HG02623 (cell line): ENCODE data around the gene OCA2.

Source experiments
- ATAC-seq: cut with Tn5 transposase; IDR thresholded peaks from one replicate; pipeline ENCODE4 v1.9.1; 2021; ENCODE audit warnings: moderate library complexity; ENCODE audit not compliant: unreplicated experiment

The OCA2 gene

DNA sequence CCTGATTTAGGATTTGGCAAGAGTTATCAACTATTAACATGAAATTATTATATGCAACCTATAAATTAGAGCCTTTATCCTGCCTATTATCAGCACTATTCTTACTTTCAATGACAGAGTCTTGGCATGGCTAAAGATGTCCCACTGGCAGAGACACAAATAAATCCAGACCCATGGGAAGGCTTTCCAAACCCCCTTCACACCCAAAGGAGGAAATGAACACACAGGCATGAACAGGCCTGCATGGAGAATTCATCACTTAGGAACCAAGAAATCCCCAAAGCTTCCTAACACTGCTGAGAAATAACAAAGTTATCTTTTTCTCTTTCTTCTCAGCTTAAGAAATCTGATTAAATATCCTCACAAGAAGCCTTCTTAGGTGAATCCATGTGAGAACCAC, 213.9 kb downstream of the OCA2 start:
- no peak for ATAC-seq

DNA sequence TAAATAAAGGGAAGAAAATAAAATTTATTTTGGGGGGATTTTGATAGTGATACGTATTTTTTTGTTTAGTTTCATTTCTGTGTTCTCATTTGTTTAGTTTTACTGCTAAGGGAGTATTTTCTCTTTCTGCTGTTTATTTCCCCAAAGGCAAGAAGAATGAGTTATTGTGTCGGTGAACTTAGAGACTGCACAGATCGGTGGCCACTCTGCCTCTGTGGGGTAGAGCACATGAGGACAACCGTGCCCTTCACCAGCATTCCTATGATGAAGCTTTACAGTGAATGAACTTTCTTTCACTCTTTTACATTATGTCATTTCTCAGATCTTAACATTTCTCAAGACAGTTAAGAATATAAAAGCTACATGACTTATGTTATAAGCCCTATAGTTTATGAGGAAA, 214.4 kb downstream of the OCA2 start:
- ATAC-seq = no peak

DNA sequence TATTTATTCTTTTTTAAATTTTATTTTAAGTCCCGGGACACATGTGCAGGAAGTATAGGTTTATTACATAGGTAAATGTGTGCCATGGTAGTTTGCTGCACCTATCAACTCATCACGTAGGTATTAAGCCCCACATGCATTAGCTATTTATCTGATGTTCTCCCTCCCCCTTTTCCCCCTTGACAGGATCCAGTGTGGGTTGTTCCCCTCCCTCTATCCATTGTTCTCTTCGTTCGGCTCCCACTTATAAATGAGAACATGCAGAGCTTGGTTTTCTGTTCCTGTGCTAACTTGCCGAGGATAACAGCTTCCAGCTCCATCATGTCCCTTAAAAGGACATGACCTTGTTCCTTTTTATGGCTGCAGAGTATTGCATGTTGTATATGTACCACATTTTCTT, 220.3 kb downstream of the OCA2 start:
- no peak for ATAC-seq

DNA sequence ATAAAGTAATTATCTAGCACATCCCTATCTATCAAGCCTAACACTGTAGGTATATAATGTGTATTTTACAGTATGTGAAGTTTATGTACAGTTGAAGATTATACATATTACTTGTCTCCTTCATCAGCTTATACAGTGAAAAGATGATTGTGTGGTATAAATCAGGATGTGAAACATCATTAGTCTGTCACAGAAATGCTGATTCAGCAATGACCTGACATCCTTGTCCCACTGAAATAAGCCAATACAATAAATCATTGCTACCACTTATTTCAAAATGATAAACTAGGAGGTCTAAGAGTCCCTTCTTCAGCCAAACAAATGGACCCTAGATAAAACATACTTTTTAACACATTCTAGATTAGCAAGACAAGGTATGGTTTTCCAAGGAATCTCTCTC, 225.3 kb downstream of the OCA2 start:
- no peak for ATAC-seq

DNA sequence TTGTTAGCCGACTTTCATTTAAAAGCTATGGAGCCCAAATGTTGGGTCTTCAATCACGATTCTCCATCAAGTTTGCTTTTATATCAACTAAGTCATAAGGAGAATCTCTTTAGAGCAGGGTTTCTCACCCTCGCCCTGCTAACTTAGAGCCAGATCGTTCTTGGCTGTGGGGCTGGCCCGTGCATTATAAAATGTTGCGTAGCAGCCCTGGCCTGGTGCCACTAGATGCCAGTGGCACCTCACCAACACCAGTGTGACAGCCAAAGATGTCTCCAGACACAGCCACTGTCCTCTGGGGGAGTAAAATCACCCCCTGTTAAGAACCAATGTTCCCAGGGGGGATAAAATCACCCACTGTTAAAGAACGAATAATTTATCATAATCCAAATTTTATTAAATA, 226.1 kb downstream of the OCA2 start:
- ATAC-seq = no peak

DNA sequence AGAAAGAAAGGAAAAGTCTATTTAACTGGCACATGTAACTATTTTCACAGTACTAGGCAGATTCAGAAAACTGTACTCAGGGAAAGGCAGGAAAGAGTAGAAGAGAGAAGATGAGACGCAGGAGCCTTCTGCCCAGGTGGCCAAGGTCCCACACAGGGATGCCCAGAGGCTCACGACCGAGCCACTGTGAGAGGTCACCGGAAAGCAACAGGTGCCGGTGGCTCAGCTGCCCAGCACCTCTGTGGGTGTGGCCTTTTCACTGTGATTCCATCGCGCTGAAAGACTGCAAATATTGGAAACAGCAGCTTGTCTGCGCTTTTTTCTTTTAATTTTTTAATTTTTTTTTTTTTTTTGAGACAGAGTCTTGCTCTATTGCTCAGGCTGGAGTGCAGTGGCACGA, 226.8 kb downstream of the OCA2 start:
- no peak for ATAC-seq

DNA sequence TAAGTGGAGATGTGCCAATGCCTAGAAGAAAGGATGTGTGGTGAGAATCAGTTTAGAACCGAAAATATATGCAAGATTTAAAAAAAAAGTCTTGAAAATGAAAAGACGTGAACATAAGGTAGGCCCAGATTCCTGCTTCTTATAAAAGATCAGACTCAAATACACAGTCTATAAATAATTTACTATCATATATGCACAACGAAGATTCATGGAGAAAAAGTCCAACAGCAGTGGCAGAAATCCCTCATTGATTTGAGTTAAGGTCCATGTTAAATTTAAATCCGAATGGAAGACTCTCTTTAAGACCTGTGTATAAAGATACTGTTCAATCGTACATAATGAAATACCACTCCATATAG, 227.2 kb downstream of the OCA2 start:
- no peak for ATAC-seq

DNA sequence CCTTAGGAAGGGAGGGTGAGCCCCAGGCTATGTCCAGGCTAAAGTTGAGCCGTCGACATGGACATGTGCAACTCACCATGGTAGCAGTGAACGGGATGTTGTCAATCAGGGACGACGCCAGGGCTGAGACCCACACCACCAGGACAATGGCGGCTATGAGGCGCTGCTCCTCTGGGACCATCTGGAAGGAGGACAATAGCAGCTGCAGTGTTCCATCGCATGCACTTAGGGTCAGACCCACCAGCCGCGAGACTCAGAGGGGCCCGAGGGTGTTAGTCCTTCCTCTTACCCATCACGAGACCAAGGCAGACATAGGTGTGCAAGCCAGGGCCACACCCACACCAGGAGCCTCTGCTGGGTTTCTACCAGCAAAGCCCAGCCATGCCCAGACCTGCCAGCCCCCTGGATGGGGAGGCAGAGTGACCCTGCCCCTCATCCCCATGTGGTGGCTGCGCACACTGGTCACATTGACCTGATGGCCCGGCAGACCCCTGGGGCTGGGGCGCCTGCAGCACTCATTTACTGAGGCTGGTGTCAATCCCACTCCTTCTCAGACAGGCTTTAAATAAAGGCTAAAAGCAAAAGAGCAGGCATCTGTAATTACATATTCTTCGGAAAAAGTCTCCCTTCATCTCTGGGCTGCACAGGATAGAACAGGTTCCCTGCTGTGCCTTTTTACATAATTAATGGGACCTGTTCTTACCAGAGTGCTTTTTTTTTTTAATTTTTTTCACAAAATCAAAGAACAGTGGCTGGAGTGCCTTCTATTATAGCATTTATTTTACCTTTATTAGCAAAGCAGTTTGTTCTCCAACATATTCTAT, 227.8 kb downstream of the OCA2 start:
- ATAC-seq = no peak

DNA sequence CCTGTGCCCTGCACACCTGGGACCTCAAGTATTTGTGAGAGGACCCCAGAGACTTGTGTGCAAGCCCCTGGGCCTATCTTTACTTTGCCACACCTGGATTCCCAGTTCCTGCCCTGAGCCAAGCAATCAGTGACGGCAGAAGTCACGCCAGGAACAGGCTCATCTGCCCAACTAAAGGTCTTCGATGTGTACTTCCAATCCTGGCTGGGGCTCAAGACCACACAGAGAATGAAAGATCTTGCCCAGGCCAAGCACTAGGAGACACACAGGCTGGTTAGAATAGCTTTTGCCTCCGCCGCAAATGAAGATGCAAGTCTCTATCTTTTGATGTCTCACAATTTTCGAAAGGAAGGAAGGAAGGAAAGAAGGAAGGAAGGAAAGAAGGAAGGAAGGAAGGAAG, 228.8 kb downstream of the OCA2 start:
- ATAC-seq = no peak

DNA sequence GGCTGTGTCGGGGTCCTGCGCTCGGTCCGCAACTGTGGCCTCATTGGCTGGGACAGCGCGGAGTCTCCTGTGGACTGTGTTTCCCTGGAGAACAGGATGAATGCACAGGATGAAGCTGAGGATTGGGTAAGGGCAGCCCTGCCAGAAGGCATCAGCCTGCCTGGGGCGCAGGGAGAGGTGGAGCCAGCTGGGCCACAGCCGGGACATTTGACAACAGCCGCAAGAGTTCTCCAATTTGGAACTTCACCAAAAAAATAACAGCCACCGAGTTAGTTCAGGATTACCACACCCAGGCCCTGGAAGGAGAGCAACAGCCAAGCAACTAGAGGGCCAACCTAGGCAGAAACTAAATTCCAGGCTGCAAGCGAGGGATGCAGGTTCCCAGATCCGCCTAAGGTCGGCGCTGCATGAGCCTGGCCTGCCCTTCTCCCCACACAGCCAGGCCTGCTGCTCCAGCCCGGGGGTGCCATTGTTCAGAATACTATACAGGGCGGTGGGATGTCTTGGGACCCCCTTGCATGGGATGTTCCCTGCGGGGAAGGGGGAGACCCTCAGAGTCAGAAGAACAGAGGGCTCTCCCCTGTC, 229.3 kb downstream of the OCA2 start:
- no peak for ATAC-seq

DNA sequence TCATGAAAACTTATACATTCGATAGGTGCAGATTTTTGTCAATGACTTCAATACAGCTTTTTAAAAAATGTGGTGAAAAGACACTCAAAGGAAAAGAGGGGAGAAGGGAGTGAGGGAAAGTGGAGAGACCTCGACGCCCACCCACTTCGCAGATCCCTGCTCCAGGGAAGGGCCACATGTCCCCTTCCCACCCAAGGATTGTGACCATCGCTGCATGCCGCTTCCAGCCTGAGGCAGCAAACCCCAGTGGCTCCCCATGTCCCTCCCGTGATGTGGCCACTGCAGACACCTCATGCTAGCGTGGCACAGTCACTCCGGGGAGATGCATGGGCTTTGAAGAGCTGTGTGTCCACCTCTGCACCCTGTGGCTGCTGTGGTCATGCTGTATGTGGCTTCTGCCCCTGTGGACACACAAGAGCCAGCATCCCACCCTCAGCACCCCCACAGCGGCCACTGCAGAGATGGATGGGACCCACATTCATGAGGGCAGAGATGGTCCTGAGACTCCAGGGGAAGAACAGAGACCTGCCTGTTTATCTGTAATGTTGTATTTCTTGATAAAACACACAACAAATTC, 230.2 kb downstream of the OCA2 start:
- no peak for ATAC-seq

DNA sequence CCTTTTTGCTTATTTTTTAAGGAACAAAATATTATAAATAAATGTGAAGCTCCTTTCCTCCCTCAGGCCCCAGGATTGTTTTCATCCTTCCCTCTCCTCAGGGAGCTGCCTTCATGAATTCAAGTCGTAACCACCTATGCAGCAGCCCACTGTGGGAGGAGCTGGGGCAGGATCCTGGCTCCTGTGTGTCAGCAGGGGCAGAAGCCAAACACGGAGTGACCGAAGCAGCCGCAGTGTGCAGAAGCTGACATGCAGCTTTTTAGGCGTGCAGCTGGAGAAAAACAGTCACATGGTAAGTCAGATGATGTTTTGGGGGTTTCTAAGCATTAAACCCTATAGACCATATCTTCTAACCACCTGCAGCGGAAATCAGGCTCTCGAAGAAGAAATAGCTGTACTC, 231.3 kb downstream of the OCA2 start:
- no peak for ATAC-seq

DNA sequence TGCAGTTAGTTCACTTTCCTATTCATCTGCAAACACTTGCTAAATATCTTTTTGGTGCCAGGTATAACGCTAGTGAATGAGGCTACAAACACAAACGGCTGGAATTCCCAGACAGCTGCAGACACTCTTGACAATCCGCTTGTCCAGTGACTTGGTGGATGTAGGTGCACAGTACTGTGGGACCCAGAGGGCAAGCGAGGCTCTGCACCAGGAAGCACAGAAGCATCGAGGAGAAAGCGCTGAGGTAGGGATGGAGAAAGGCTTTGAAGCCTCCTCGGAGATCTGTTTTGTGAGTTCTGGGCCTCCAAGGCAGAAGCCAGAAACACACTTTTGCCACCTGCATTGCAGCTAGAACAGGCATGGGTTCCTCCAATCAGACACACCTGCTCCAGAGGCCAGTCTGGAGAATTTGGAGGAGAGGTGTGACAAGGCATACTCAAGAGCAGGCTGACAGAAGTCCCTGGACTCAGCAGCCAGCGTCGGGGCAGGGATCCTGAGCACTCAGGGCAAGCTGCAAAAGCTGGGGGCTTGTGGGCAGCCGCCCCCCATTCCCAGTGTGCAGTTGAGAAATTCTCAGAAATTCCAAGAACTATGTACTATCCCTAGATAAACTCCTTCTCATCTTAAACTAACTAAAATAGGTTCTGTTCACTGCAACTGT, 232.5 kb downstream of the OCA2 start:
- ATAC-seq = no peak

DNA sequence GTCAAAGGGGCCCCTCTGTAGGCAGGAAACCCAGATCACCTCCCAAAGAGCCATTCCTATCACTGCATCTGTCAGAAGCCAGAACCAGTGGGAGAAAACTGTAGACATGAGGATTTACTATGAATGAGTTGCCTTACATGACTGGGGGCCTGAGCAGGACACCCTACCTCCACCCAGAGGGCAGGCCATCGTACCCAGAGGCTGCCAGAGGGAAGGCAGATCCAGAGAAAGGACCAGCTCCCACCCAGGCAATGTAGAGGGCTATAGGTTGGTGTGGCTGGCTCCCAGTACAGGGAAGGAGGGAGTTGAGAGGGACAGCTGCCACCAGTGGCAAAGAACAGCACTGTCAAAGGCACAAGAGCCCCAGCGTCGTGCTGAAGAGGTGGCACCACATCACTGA, 233.2 kb downstream of the OCA2 start:
- ATAC-seq = no peak

DNA sequence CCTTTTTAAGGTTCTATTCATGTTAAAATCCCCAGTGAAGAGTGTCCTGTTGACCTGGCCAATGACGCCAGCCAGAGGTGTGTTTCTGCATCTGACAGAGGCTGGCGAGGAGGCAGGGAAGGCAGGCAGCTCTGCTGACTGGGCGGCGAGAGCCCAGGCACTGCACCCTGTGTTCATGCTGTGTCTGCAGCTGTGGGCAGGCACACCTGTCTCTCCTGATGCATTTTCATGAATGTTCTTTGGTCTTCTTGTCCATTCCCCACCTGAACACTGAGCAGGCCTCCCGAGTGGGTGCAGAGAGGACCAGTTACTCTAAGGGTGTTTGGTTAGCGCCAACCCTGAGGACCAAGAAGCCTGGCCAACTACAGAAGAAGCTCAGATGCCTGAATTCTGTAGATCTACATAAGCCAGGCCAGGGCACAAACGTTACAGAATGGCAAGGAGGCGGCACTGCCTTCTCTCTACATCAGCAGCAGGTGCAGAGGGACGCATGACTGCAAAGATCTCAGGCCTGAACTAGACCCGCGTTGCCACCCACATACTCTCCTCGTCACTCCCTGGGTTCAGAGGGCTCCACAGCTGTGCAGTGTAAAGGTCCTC, 233.7 kb downstream of the OCA2 start:
- no peak for ATAC-seq

DNA sequence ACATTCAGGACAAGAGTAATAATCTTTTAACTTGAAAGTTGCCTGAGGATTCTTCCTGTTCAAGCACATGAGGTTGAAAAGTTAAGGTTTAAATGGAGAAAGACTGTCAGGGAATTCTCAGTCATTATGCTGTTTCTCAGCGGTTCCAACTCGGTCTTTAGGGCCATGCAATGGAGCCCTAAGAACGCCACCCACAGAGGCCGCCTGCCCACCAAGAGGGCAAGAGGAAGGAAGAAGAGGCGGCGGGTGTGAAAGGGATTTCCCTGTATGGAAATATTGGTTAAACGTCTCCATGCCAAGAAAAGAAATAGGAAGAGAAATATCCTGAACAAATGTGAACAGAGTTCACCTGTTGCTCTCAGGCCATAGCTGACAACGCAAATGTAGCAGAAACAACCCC, 234.4 kb downstream of the OCA2 start:
- no peak for ATAC-seq

DNA sequence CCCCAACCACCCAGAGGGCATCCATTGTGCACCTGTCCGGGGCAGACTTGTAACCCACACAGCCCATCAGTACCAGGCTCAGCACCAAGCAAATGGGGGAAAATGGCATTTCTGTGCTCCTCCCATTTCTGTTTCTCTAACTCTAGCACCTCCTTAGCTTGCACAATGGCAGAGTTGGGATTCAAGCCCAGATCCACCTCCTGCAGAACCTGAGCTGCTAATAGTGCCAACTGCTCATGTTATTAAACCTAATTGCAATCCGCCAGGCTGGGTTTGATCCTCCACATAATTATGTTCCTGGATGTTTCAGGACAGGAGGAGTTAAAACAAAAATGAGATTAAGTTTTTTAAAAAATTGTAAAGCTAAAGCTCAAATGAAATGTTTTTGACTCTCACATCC, 235.0 kb downstream of the OCA2 start:
- ATAC-seq = no peak

DNA sequence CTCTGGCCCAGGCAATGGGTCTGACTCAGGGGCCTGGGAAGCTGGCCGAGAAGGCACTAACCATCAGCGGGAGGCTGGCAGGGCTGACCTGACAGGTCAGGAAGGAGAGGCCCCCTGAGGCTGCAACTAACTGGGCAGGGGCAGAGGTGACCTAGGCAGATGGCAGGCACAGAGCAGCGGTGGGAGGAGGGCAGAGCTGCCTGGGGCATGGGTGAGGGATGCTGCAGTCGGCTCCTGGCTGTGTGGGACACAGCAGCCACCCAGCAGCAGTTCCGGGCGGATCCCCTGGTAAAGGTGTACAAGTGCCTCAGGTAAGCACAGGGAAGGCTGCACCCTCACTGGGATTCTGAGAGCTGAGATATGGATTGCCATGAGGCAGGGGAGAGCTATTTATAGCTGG, 236.1 kb downstream of the OCA2 start:
- no peak for ATAC-seq

DNA sequence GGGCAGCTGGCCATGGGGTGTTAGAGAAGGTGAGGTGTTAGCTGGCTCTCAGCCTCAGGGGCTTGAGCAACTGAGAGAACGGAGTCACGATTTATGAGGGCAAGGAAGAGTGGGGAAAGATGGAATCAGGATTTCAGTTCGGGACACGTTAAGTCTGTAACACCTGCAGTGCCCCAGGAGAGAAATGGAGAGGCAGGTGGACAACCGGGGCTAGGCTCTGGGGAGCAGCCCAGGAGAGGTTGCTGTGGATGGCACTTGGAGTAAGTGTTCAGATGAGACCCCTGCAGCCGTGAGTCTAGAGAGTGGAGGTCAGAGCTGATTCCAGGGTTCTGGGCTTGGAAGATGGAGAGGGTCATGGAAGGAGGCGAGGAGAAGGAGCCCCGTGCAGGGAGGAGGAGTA, 237.9 kb downstream of the OCA2 start:
- no peak for ATAC-seq

DNA sequence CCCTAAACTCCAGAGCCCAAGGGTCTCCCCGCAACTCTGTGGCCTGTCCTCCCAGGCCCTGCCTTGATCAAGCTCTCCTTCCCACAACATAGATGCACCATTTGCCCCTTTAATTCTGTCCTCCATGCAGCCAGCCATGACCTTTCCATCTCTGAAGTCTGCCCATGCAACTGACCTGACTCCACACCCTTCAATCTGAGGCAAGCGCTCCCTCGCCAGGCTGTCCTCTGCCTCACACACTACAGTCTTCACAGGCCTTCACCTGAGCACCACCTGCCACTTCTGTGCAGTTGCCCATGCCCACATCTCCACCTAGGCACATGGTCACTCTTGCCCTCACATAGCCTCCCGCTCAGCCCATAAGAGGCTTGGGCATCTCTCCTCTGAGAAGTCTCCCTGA, 244.0 kb downstream of the OCA2 start:
- ATAC-seq = no peak

DNA sequence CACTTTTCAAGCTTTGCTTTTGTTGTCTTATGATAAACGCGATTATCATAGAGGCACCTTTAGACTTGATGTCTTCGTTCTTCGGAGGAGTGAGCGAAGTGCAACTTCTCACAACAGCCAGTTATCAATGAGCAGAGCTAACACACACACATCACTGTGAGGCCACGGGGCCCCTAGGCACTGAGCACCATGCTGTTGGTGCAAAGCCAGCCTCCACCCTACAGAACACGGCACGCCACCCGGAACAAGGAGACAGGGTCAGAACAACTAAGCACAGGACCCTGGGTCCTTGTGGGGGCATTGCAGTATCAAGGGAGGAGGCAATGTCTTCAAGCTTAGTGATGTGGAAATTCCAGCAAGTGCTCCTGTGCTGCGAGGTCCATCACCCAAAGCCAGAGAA, 244.5 kb downstream of the OCA2 start:
- ATAC-seq = no peak
